HEK293 (cell line): ENCODE results near the gene CKB.

Experiments used
- CTCF ChIP-seq: fragments of 450-650 bp; formaldehyde crosslinking; IDR thresholded peaks from 2 replicates; pipeline ENCODE4 v1.5.1; 2016; ENCODE audit warnings: missing biosample characterization, missing genetic modification characterization
- EGR2 ChIP-seq: fragments of 450-650 bp; formaldehyde crosslinking; IDR thresholded peaks from 2 replicates; pipeline ENCODE4 v1.5.1; 2016; ENCODE audit warnings: low read depth, missing biosample characterization, missing genetic modification characterization
- GFI1B ChIP-seq: fragments of 450-650 bp; formaldehyde crosslinking; IDR thresholded peaks from 2 replicates; pipeline ENCODE4 v1.5.1; 2016; ENCODE audit warnings: missing biosample characterization, missing genetic modification characterization
- RBAK ChIP-seq: fragments of 450-650 bp; formaldehyde crosslinking; IDR thresholded peaks from 2 replicates; pipeline ENCODE4 v1.5.1; 2016; ENCODE audit warnings: missing biosample characterization, missing genetic modification characterization
- SETDB1 ChIP-seq: IDR thresholded peaks from one replicate; pipeline ENCODE4 v1.6.1; 2017; ENCODE audit warnings: mild to moderate bottlenecking, low read length, moderate library complexity, mixed read lengths; ENCODE audit not compliant: insufficient read length
- ZNF155 ChIP-seq: fragments of 450-650 bp; formaldehyde crosslinking; IDR thresholded peaks from 2 replicates; pipeline ENCODE4 v1.5.1; 2016; ENCODE audit warnings: missing biosample characterization, missing genetic modification characterization
- ZNF23 ChIP-seq: fragments of 450-650 bp; formaldehyde crosslinking; IDR thresholded peaks from 2 replicates; pipeline ENCODE4 v1.5.1; 2016; ENCODE audit warnings: missing biosample characterization, missing genetic modification characterization, borderline replicate concordance
- ZNF600 ChIP-seq: fragments of 450-650 bp; formaldehyde crosslinking; IDR thresholded peaks from 2 replicates; pipeline ENCODE4 v1.5.1; 2016; ENCODE audit warnings: missing biosample characterization, missing genetic modification characterization
- TF ChIP-seq, protein P1 (sequence below): fragments of 450-650 bp; formaldehyde crosslinking; IDR thresholded peaks from 2 replicates; pipeline ENCODE4 v1.5.1; 2016; ENCODE audit warnings: missing biosample characterization, missing genetic modification characterization

DNA sequence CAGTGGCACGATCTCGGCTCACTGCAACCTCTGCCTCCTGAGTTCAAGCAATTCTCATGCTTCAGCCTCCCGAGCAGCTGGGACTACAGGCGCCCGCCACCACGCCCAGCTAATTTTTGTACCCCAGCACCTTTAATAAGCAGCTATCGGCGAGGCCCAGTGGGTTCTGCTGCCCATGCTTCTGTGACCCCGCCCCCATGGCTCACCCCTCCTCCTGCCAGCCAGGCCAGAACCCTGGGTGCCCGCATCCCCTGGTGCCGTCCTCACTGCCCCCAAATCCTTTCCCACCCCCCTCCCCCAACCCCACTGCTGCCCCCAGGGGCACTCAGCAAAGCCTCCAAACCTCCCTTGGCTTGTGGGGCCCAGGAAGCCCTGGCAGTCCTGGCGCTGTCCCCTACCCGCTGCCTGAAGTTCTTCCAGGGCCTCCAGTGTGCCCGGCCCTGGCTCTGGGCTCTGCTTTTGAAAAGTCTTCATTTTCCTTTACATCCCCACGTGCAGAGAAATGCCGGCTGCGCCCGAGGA is 25.4 kb upstream of the CKB start:
- TF ChIP-seq CTCF (tag by site-specific recombination), result no peak
- no peak for TF ChIP-seq GFI1B (tag by site-specific recombination)
- TF ChIP-seq, protein P1, sequence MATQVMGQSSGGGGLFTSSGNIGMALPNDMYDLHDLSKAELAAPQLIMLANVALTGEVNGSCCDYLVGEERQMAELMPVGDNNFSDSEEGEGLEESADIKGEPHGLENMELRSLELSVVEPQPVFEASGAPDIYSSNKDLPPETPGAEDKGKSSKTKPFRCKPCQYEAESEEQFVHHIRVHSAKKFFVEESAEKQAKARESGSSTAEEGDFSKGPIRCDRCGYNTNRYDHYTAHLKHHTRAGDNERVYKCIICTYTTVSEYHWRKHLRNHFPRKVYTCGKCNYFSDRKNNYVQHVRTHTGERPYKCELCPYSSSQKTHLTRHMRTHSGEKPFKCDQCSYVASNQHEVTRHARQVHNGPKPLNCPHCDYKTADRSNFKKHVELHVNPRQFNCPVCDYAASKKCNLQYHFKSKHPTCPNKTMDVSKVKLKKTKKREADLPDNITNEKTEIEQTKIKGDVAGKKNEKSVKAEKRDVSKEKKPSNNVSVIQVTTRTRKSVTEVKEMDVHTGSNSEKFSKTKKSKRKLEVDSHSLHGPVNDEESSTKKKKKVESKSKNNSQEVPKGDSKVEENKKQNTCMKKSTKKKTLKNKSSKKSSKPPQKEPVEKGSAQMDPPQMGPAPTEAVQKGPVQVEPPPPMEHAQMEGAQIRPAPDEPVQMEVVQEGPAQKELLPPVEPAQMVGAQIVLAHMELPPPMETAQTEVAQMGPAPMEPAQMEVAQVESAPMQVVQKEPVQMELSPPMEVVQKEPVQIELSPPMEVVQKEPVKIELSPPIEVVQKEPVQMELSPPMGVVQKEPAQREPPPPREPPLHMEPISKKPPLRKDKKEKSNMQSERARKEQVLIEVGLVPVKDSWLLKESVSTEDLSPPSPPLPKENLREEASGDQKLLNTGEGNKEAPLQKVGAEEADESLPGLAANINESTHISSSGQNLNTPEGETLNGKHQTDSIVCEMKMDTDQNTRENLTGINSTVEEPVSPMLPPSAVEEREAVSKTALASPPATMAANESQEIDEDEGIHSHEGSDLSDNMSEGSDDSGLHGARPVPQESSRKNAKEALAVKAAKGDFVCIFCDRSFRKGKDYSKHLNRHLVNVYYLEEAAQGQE (tag by site-specific recombination), result no peak
- no peak for TF ChIP-seq SETDB1
- no peak for TF ChIP-seq ZNF600
- TF ChIP-seq ZNF23 (tag by site-specific recombination), result no peak
- no peak for TF ChIP-seq EGR2 (tag by site-specific recombination)
- TF ChIP-seq RBAK (tag by site-specific recombination), result no peak
- no peak for TF ChIP-seq ZNF155 (tag by site-specific recombination)
